HL-60 (cell line): ENCODE data around the gene NHSL1.

ENCODE experiments used
- DNase-seq, 2 experiments: peaks; one replicate each; pipeline ENCODE4 v3.0.0-alpha.2; 2010 to 2020; ENCODE audit warnings: low read depth in 1 of 2, low spot score in 1 of 2
- H3K27ac ChIP-seq: fragments of 250-450 bp; sonication (Bioruptor Pico); replicated peaks from 2 replicates; pipeline ENCODE4 v1.5.1; 2020; ENCODE audit warnings: mild to moderate bottlenecking, moderate library complexity
- H3K27me3 ChIP-seq: fragments of 250-450 bp; sonication (Bioruptor Pico); 2 replicates; pipeline ENCODE4 v1.5.1; 2021; ENCODE audit warnings: mild to moderate bottlenecking, moderate library complexity; ENCODE audit not compliant: insufficient read depth, poor library complexity, severe bottlenecking
- H3K4me3 ChIP-seq: replicated peaks from 2 replicates; pipeline ENCODE4 v1.5.1; 2011; ENCODE audit warnings: mild to moderate bottlenecking, control low read depth, low read length; ENCODE audit not compliant: insufficient read depth
- CTCF ChIP-seq: IDR thresholded peaks from one replicate; pipeline ENCODE4 v1.5.1; 2011; ENCODE audit warnings: low read length, control low read depth, inconsistent platforms; ENCODE audit not compliant: insufficient read depth
- GABPA ChIP-seq: IDR thresholded peaks from 2 replicates; pipeline ENCODE4 v1.6.1; 2012; ENCODE audit warnings: low read depth
- POLR2AphosphoS5 ChIP-seq: IDR thresholded peaks from 2 replicates; pipeline ENCODE4 v1.6.1; 2012; ENCODE audit warnings: low read depth
- REST ChIP-seq: IDR thresholded peaks from 2 replicates; pipeline ENCODE4 v1.6.1; 2012; ENCODE audit warnings: low read depth; ENCODE audit not compliant: insufficient replicate concordance
- SPI1 ChIP-seq: IDR thresholded peaks from 2 replicates; pipeline ENCODE4 v1.6.1; 2012; ENCODE audit warnings: low read depth, mild to moderate bottlenecking, borderline replicate concordance

NHSL1 gene

GRCh38 chr6:138494312-138494711, 5.0 kb downstream of the NHSL1 start:
- TF ChIP-seq GABPA (no peak), REST (no peak), CTCF (no peak), POLR2AphosphoS5 (no peak), SPI1 (no peak)

GRCh38 chr6:138493413-138493812, 5.9 kb downstream of the NHSL1 start:
- no peak overlapping the region for H3K4me3 ChIP-seq
- no peak for DNase-seq
- H3K27me3 ChIP-seq = no peaks in the 10 kb centered on the region
- no peak for TF ChIP-seq POLR2AphosphoS5
- no peak for TF ChIP-seq GABPA
- TF ChIP-seq SPI1 = no peak
- no peak for TF ChIP-seq REST
- TF ChIP-seq CTCF = no peak
- no peak overlapping the region for H3K27ac ChIP-seq

More at GRCh38 chr6:138494312-138494711, 5.0 kb downstream of the NHSL1 start:
- H3K4me3 ChIP-seq = no peak overlapping the region
- H3K27me3 ChIP-seq = no peaks in the 10 kb centered on the region
- DNase-seq = no peak
- H3K27ac ChIP-seq = no peak overlapping the region

- no peak for DNase-seq
- Histone ChIP-seq H3K27ac (no peak overlapping the region), H3K27me3 (no peaks in the 10 kb centered on the region), H3K4me3 (no peak overlapping the region)
- no peak for TF ChIP-seq GABPA
- no peak for TF ChIP-seq POLR2AphosphoS5
- TF ChIP-seq REST = no peak
- TF ChIP-seq SPI1 = no peak
- TF ChIP-seq CTCF = no peak
These were observed 6.4 kb downstream of the NHSL1 start for GRCh38 chr6:138492871-138493270.
